GM12801 (cell line): ENCODE data around the gene PPAN.

ENCODE experiments used
- TF ChIP-seq, protein P1 (sequence below): IDR thresholded peaks from one replicate; pipeline ENCODE4 v1.5.1; 2011; ENCODE audit warnings: control low read depth; ENCODE audit not compliant: insufficient read length; ENCODE audit errors: extremely low read depth

PPAN gene

DNA sequence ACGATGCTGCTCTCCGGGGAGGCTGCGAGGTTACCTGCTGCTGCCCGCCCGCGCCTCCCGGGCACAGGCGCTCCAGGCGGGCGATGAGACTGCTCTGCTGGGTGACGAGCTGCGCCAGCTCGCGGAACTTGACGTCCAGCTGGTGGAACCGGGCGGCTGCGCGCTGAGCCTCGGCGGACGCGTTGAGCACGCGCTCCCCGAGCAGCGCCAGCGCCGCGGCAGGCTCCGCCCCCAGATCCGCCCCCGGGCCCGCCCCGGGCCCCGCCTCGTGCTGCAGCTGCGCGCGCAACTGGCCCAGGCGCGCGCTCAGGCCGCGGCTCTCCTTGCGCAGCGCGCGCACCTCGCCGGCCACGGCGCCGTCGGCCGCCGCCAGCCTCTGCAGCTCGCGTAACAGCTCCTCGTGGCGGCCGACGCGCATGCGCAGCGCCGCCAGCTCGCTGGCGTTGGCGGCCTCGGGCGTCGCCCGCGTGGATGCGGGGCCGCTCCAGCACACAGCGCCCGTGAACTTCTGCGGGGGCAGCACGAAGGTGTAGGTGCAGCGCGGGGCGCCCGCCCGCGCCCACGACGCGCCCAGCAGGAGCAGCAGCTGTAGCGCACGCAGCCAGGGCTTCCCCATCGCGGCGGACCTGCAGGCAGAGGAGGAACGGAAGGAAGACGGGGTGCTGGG is 10.1 kb upstream of the PPAN start:
- TF ChIP-seq, protein P1, sequence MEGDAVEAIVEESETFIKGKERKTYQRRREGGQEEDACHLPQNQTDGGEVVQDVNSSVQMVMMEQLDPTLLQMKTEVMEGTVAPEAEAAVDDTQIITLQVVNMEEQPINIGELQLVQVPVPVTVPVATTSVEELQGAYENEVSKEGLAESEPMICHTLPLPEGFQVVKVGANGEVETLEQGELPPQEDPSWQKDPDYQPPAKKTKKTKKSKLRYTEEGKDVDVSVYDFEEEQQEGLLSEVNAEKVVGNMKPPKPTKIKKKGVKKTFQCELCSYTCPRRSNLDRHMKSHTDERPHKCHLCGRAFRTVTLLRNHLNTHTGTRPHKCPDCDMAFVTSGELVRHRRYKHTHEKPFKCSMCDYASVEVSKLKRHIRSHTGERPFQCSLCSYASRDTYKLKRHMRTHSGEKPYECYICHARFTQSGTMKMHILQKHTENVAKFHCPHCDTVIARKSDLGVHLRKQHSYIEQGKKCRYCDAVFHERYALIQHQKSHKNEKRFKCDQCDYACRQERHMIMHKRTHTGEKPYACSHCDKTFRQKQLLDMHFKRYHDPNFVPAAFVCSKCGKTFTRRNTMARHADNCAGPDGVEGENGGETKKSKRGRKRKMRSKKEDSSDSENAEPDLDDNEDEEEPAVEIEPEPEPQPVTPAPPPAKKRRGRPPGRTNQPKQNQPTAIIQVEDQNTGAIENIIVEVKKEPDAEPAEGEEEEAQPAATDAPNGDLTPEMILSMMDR, result no peak

GRCh38 chr19:10096615-10096963 is 9.6 kb upstream of the PPAN start:
- TF ChIP-seq, protein P1, result no peak

DNA sequence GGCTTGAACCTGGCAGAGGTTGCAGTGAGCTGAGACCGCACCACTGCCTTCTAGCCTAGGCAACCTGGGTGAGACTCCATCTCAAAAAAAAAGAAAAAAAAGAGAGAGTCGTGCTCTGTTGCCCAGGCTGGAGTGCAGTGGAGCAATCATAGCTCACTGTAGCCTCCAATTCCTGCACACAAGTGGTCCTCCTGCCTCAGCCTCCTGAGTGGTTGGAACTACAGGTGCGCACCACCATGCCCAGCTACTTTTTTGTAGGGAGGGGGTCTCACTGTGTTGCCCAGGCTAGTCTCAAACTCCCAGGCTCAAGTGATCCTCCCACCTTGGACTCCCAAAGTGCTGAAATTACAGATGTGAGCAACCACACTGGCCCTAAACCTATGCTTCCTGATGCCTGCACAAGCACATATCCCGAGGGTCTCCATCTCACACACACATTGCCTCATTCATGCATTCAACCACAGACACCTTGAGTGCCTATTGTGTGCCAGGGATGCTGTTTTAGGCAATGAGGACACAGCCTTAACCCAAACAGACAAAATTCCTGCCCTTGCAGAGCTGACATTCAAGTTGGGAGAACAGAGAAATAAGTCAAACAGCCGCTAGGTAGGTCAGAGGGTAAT is 5.9 kb upstream of the PPAN start:
- TF ChIP-seq, protein P1, result no peak

GRCh38 chr19:10102787-10103236 is 3.4 kb upstream of the PPAN start:
- TF ChIP-seq, protein P1, result no peak

GRCh38 chr19:10104130-10104513 is 2.0 kb upstream of the PPAN start:
- TF ChIP-seq, protein P1, result no peak

- TF ChIP-seq, protein P1, result no peak
Observed at GRCh38 chr19:10104665-10105508, 1.3 kb upstream of the PPAN start.

- TF ChIP-seq, protein P1, result no peak
Observed at GRCh38 chr19:10105509-10106099, 558 bp upstream of the PPAN start.
